SU-DHL-6 (cell line): ENCODE data around the gene ECSIT.

Experiments used
- H2AFZ ChIP-seq: fragments of 200-600 bp; sonication (generic); 2 replicates; pipeline ENCODE4 v1.6.1; 2014; ENCODE audit warnings: low read depth, mild to moderate bottlenecking, moderate library complexity, mixed read lengths, antibody characterized with exemption, low read length; ENCODE audit not compliant: severe bottlenecking
- H3F3A ChIP-seq: fragments of 200-600 bp; shearing (Covaris generic); 2 replicates; pipeline ENCODE4 v1.6.0; 2016; ENCODE audit warnings: antibody characterized with exemption, mild to moderate bottlenecking; ENCODE audit not compliant: insufficient read depth
- H3K27ac ChIP-seq: fragments of 200-600 bp; sonication (generic); 2 replicates; pipeline ENCODE4 v1.5.1; 2016; ENCODE audit warnings: low read depth, mild to moderate bottlenecking, low read length, moderate library complexity, mixed read lengths
- H3K27me3 ChIP-seq: fragments of 200-600 bp; sonication (generic), shearing (Covaris generic); 2 replicates; pipeline ENCODE4 v1.6.0; 2014; ENCODE audit warnings: mild to moderate bottlenecking, low read length
- H3K36me3 ChIP-seq: fragments of 200-600 bp; sonication (generic); 2 replicates; pipeline ENCODE4 v1.6.1; 2014; ENCODE audit warnings: mild to moderate bottlenecking, low read length, mixed read lengths
- H3K4me2 ChIP-seq: fragments of 300-600, 200-600 bp; shearing (Covaris generic), sonication (generic); 2 replicates; pipeline ENCODE4 v1.6.0; 2014; ENCODE audit warnings: low read length, low read depth, mild to moderate bottlenecking; ENCODE audit not compliant: poor library complexity, severe bottlenecking
- H3K4me3 ChIP-seq: fragments of 200-600 bp; sonication (generic); 2 replicates; pipeline ENCODE4 v1.5.1; 2014; ENCODE audit warnings: antibody characterized with exemption, low read length, mild to moderate bottlenecking, mixed read lengths; ENCODE audit not compliant: insufficient read depth, poor library complexity, severe bottlenecking
- H3K79me2 ChIP-seq: fragments of 200-600 bp; sonication (generic); 2 replicates; pipeline ENCODE4 v1.6.1; 2014; ENCODE audit warnings: mild to moderate bottlenecking, low read length, moderate library complexity; ENCODE audit not compliant: insufficient read depth
- H3K9ac ChIP-seq: fragments of 200-600 bp; sonication (generic); 2 replicates; pipeline ENCODE4 v1.7.0; 2014; ENCODE audit warnings: mild to moderate bottlenecking, low read length
- H3K9me2 ChIP-seq: fragments of 200-600 bp; sonication (generic); replicated peaks from 2 replicates; pipeline ENCODE4 v1.6.1; 2014; ENCODE audit warnings: low read length; ENCODE audit not compliant: insufficient read depth
- H3K9me3 ChIP-seq: fragments of 200-600 bp; sonication (generic); 2 replicates; pipeline ENCODE4 v1.6.1; 2014; ENCODE audit warnings: low read length, mixed read lengths; ENCODE audit not compliant: insufficient read depth
- H4K20me1 ChIP-seq: fragments of 200-600 bp; sonication (generic); 2 replicates; pipeline ENCODE4 v1.6.1; 2014; ENCODE audit warnings: low read depth, mild to moderate bottlenecking, antibody characterized with exemption, low read length, moderate library complexity, mixed read lengths
- CTCF ChIP-seq: fragments of 200-600 bp; sonication (generic); IDR thresholded peaks from one replicate; pipeline ENCODE4 v1.5.1; 2017; ENCODE audit warnings: antibody characterized with exemption, mild to moderate bottlenecking, low read length, moderate library complexity; ENCODE audit not compliant: insufficient read depth, poor library complexity, severe bottlenecking
- EZH2phosphoT487 ChIP-seq: fragments of 200-600 bp; sonication (generic), shearing (Covaris generic); conservative IDR thresholded peaks from 2 replicates; pipeline ENCODE4 v1.6.1; 2018; ENCODE audit warnings: mild to moderate bottlenecking, antibody characterized with exemption, low read length, moderate library complexity, mixed read lengths

ECSIT gene

GRCh38 chr19:11547929-11548700, 19.2 kb upstream of the ECSIT start:
- Histone ChIP-seq H4K20me1 (no peaks in the 10 kb centered on the region), H3K27ac (no peak overlapping the region), H3K27me3 (no peaks in the 10 kb centered on the region), H3K36me3 (no peaks in the 10 kb centered on the region), H3K4me2 (no peak overlapping the region), H3K9ac (no peak overlapping the region), H3K9me2 (no peaks in the 10 kb centered on the region), H3K4me3 (no peak overlapping the region), H3F3A (no peaks in the 10 kb centered on the region), H2AFZ (no peak overlapping the region), H3K79me2 (no peaks in the 10 kb centered on the region), H3K9me3 (no peaks in the 10 kb centered on the region)
- TF ChIP-seq CTCF (no peak), EZH2phosphoT487 (no peak)

- TF ChIP-seq CTCF (no peak), EZH2phosphoT487 (no peak)
- Histone ChIP-seq H3F3A (no peaks in the 10 kb centered on the region), H3K27me3 (no peaks in the 10 kb centered on the region), H3K4me3 (no peak overlapping the region), H3K9me2 (no peaks in the 10 kb centered on the region), H3K9ac (no peak overlapping the region), H3K27ac (no peak overlapping the region), H3K79me2 (no peaks in the 10 kb centered on the region), H3K4me2 (no peak overlapping the region), H2AFZ (no peak overlapping the region), H4K20me1 (no peaks in the 10 kb centered on the region), H3K36me3 (no peaks in the 10 kb centered on the region), H3K9me3 (no peaks in the 10 kb centered on the region)
Measured at GRCh38 chr19:11541238-11541637, 12.3 kb upstream of the ECSIT start.

- Histone ChIP-seq H3K9me3 (no peaks in the 10 kb centered on the region), H4K20me1 (no peaks in the 10 kb centered on the region), H3K9me2 (no peaks in the 10 kb centered on the region), H3K27ac (no peak overlapping the region), H2AFZ (no peak overlapping the region), H3K79me2 (no peaks in the 10 kb centered on the region), H3K36me3 (no peaks in the 10 kb centered on the region), H3K4me3 (no peak overlapping the region), H3F3A (no peaks in the 10 kb centered on the region), H3K9ac (no peak overlapping the region), H3K4me2 (no peak overlapping the region), H3K27me3 (no peaks in the 10 kb centered on the region)
- TF ChIP-seq CTCF (no peak), EZH2phosphoT487 (no peak)
Measured at GRCh38 chr19:11540645-11541044, 11.7 kb upstream of the ECSIT start.
